ENCODE data around the gene MYRFL.
"Not testable (repeated sequence)": the region's sequence is repeated elsewhere in the genome, so short reads cannot be mapped to it uniquely, and the experiment has no call there.

Gene MYRFL

GRCh38 chr12:69994086-69994485 is 169.1 kb downstream of the MYRFL start:
- DNase-seq = not testable (repeated sequence)

- DNase-seq = no peak
Measured at GRCh38 chr12:69994724-69995173, 169.7 kb downstream of the MYRFL start.

- no peak for DNase-seq
Measured at GRCh38 chr12:69996241-69996640, 171.2 kb downstream of the MYRFL start.

GRCh38 chr12:69996722-69997121 is 171.7 kb downstream of the MYRFL start:
- DNase-seq = no peak

GRCh38 chr12:69998011-69998410 is 173.0 kb downstream of the MYRFL start:
- no peak for DNase-seq

- peak; percentile 52 for DNase-seq
Measured at GRCh38 chr12:69998922-69999321, 173.9 kb downstream of the MYRFL start.

- DNase-seq = no peak
Measured at GRCh38 chr12:69999561-69999960, 174.5 kb downstream of the MYRFL start.

- DNase-seq = no peak
Measured at GRCh38 chr12:70002097-70002911, 177.3 kb downstream of the MYRFL start.

- no peak for DNase-seq
Measured at GRCh38 chr12:70002912-70003255, 177.9 kb downstream of the MYRFL start.

GRCh38 chr12:70005864-70006618 is 181.0 kb downstream of the MYRFL start:
- DNase-seq = no peak

GRCh38 chr12:70006619-70006973 is 181.6 kb downstream of the MYRFL start:
- DNase-seq = no peak

- DNase-seq = no peak
Measured at GRCh38 chr12:70007687-70008086, 182.7 kb downstream of the MYRFL start.

Data from NCI-H146 (cell line).